ENCODE data around the gene ELP2. TPM values are rescaled to one million over a fixed set of nuclear protein-coding genes. Genes with fewer than 3 reads are reported as not detected.

ELP2 gene
- total RNA-seq, 3 donors from 2014 or later (not counting 1 experiment from before 2014, with no cell fraction given), result 119 to 135 (median 129) TPM

DNA sequence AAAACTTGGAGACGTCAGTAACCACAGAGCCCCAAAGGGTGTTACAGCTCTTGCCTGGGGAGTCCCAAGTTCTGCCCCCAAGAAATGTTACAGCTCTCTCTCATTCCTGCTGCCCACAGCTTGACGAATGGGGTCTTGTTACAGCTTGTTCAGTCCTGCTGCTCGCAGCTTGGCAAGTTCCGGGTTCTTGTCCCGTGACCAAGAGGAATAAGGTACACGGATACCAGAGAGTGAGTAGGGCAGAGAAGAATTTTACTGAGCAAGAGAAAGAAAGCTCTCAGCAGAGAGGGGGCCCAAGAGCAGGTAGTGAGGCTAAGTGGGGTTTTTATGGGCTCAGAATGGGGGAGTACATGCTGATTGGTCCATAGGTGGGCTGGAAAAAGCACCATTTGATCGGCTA lies 27.8 kb upstream of the ELP2 start:
- Mint-ChIP-seq H3K27ac (no peak overlapping the region), H3K27me3 (ENCODE audit: low read depth in 2 of 2) (peaks cover 4 to 9% of the 10 kb centered on the region in 2 donors), H3K36me3 (no peaks in the 10 kb centered on the region), H3K4me3 (no peak overlapping the region), H3K9me3 (no peaks in the 10 kb centered on the region), H3K4me1 (no peaks in the 10 kb centered on the region)
- Histone ChIP-seq H3K4me3 (ENCODE audit: low read length) (no peak overlapping the region), H3K9me3 (ENCODE audit: control insufficient read depth, insufficient read depth, low read length) (no peaks in the 10 kb centered on the region), H3K27ac (ENCODE audit: low read length) (no peak overlapping the region), H3K27me3 (ENCODE audit: control insufficient read depth, insufficient read depth, low read length) (no peaks in the 10 kb centered on the region), H3K4me1 (ENCODE audit: control insufficient read depth, insufficient read depth, low read length) (no peaks in the 10 kb centered on the region), H3K36me3 (ENCODE audit: control insufficient read depth, insufficient read depth, low read length) (no peaks in the 10 kb centered on the region)
- ATAC-seq, result no peak
- 98% methylated on average over 7 of the region's 7 CpGs for WGBS (ENCODE audit: insufficient coverage)
- TF ChIP-seq, protein P1, sequence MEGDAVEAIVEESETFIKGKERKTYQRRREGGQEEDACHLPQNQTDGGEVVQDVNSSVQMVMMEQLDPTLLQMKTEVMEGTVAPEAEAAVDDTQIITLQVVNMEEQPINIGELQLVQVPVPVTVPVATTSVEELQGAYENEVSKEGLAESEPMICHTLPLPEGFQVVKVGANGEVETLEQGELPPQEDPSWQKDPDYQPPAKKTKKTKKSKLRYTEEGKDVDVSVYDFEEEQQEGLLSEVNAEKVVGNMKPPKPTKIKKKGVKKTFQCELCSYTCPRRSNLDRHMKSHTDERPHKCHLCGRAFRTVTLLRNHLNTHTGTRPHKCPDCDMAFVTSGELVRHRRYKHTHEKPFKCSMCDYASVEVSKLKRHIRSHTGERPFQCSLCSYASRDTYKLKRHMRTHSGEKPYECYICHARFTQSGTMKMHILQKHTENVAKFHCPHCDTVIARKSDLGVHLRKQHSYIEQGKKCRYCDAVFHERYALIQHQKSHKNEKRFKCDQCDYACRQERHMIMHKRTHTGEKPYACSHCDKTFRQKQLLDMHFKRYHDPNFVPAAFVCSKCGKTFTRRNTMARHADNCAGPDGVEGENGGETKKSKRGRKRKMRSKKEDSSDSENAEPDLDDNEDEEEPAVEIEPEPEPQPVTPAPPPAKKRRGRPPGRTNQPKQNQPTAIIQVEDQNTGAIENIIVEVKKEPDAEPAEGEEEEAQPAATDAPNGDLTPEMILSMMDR (IDR thresholded peaks at IDR 0.05), result no peak
- DNase-seq, result no peak
- intact Hi-C loops (cut with micrococcal nuclease), result no loop called here

DNA sequence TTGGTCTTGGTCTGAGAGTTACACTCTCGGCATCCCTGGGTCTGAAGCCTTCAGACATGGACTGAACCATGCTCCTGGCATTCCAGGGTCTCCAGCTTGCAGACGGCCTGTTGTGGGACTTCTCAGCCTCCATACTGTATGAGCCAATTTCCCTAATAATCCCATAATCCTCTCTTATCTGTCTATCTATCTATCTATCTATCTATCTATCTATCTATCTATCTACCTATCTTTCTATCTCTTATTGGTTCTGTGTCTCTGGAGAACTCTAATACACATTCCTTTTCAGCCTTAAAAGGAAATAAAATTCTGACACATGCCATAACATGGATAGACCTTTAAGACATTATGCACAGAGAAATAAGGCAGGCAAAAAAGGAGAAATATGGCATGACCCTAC lies 24.9 kb upstream of the ELP2 start:
- no peak for ATAC-seq
- no peaks in the 10 kb centered on the region for H3K27me3 Mint-ChIP-seq (ENCODE audit: low read depth in 2 of 2)

DNA sequence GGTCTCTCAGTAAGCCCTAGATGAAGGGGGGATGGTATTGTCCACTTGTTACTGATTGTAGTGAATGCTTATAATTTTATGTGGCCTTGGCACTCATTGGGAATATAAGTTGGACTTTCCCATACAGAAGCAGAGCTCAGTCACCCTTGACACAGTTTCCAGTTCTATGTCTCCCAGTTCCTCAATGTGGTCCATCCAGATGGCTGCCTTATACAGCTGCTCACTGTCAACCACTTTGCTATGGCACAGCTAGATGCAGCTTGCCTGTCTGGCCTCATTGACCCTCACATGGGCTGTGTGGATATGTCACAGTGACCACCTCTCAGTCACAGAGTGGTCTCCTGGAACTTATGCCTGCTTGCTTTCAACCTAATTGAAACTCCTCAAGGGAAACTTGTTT lies 22.2 kb upstream of the ELP2 start:
- no peaks in the 10 kb centered on the region for H3K4me1 Mint-ChIP-seq
- H3K27me3 ChIP-seq (ENCODE audit: control insufficient read depth, insufficient read depth, low read length), result no peaks in the 10 kb centered on the region
- no peak for DNase-seq
- peaks cover 10% of the 10 kb centered on the region for H3K36me3 Mint-ChIP-seq
- no peaks in the 10 kb centered on the region for H3K27me3 Mint-ChIP-seq (ENCODE audit: low read depth in 2 of 2)
- no peak overlapping the region for H3K4me3 ChIP-seq (ENCODE audit: low read length)
- H3K9me3 ChIP-seq (ENCODE audit: control insufficient read depth, insufficient read depth, low read length), result no peaks in the 10 kb centered on the region
- no peak overlapping the region for H3K27ac ChIP-seq (ENCODE audit: low read length)
- H3K36me3 ChIP-seq (ENCODE audit: control insufficient read depth, insufficient read depth, low read length), result peaks cover 30% of the 10 kb centered on the region
- no peak for ATAC-seq
- no peaks in the 10 kb centered on the region for H3K9me3 Mint-ChIP-seq
- no peak overlapping the region for H3K4me3 Mint-ChIP-seq
- no peaks in the 10 kb centered on the region for H3K4me1 ChIP-seq (ENCODE audit: control insufficient read depth, insufficient read depth, low read length)
- intact Hi-C loops (cut with micrococcal nuclease), result no loop called here
- no peak overlapping the region for H3K27ac Mint-ChIP-seq
- TF ChIP-seq, protein P1 (IDR thresholded peaks at IDR 0.05), result no peak

More for the DNA sequence above, 24.9 kb upstream of the ELP2 start:
- DNase-seq, result no peak
- Histone ChIP-seq H3K4me3 (ENCODE audit: low read length) (no peak overlapping the region), H3K9me3 (ENCODE audit: control insufficient read depth, insufficient read depth, low read length) (no peaks in the 10 kb centered on the region), H3K36me3 (ENCODE audit: control insufficient read depth, insufficient read depth, low read length) (peaks cover 6% of the 10 kb centered on the region), H3K27me3 (ENCODE audit: control insufficient read depth, insufficient read depth, low read length) (no peaks in the 10 kb centered on the region), H3K27ac (ENCODE audit: low read length) (no peak overlapping the region), H3K4me1 (ENCODE audit: control insufficient read depth, insufficient read depth, low read length) (no peaks in the 10 kb centered on the region)
- 94% methylated on average over 2 of the region's 2 CpGs for whole genome bisulfite sequencing (ENCODE audit: insufficient coverage)
- intact Hi-C loops (cut with micrococcal nuclease), result no loop called here
- H3K36me3 Mint-ChIP-seq, result no peaks in the 10 kb centered on the region
- no peak overlapping the region for H3K27ac Mint-ChIP-seq
- H3K9me3 Mint-ChIP-seq, result no peaks in the 10 kb centered on the region
- H3K4me1 Mint-ChIP-seq, result no peaks in the 10 kb centered on the region
- TF ChIP-seq, protein P1 (IDR thresholded peaks at IDR 0.05), result no peak
- H3K4me3 Mint-ChIP-seq, result no peak overlapping the region

DNA sequence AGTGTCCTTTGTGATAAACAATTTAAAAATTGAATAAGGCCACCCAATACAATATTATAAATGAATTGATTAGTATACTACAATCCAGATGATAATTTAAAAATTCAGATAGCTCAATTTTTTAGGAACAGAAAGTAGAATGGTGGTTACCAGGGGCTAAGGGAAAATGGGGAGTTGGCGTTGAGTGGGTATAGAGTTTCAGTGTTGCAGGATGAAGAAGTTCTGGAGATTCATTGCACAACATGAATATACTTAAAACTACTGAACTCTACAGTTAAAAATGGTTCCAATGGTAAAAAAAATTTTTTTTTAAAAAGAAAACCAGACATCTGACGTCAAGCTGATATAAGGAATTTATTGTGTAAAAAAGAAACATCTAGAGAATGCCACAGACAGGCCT lies 21.5 kb upstream of the ELP2 start:
- peaks cover 34% of the 10 kb centered on the region for H3K36me3 ChIP-seq (ENCODE audit: control insufficient read depth, insufficient read depth, low read length)
- no peak overlapping the region for H3K4me3 Mint-ChIP-seq

More for the DNA sequence above, 21.5 kb upstream of the ELP2 start:
- H3K4me3 ChIP-seq (ENCODE audit: low read length), result no peak overlapping the region
- TF ChIP-seq, protein P1 (IDR thresholded peaks at IDR 0.05), result no peak
- no peaks in the 10 kb centered on the region for H3K4me1 ChIP-seq (ENCODE audit: control insufficient read depth, insufficient read depth, low read length)
- H3K36me3 Mint-ChIP-seq, result peaks cover 13% of the 10 kb centered on the region
- no peak for ATAC-seq
- no peaks in the 10 kb centered on the region for H3K27me3 ChIP-seq (ENCODE audit: control insufficient read depth, insufficient read depth, low read length)
- no peaks in the 10 kb centered on the region for H3K9me3 Mint-ChIP-seq
- no peaks in the 10 kb centered on the region for H3K27me3 Mint-ChIP-seq (ENCODE audit: low read depth in 2 of 2)
- no peak overlapping the region for H3K27ac ChIP-seq (ENCODE audit: low read length)
- intact Hi-C loops (cut with micrococcal nuclease), result no loop called here
- no peak for DNase-seq
- no peaks in the 10 kb centered on the region for H3K4me1 Mint-ChIP-seq
- no CpG with 5 or more reads among the region's 2 CpGs for WGBS (ENCODE audit: insufficient coverage)
- H3K27ac Mint-ChIP-seq, result no peak overlapping the region
- no peaks in the 10 kb centered on the region for H3K9me3 ChIP-seq (ENCODE audit: control insufficient read depth, insufficient read depth, low read length)

Data from natural killer cell (primary cell).